ENCODE results near the gene UBR2.
"Not testable (repeated sequence)": the region's sequence is repeated elsewhere in the genome, so short reads cannot be mapped to it uniquely, and the experiment has no call there.

The UBR2 gene

DNA sequence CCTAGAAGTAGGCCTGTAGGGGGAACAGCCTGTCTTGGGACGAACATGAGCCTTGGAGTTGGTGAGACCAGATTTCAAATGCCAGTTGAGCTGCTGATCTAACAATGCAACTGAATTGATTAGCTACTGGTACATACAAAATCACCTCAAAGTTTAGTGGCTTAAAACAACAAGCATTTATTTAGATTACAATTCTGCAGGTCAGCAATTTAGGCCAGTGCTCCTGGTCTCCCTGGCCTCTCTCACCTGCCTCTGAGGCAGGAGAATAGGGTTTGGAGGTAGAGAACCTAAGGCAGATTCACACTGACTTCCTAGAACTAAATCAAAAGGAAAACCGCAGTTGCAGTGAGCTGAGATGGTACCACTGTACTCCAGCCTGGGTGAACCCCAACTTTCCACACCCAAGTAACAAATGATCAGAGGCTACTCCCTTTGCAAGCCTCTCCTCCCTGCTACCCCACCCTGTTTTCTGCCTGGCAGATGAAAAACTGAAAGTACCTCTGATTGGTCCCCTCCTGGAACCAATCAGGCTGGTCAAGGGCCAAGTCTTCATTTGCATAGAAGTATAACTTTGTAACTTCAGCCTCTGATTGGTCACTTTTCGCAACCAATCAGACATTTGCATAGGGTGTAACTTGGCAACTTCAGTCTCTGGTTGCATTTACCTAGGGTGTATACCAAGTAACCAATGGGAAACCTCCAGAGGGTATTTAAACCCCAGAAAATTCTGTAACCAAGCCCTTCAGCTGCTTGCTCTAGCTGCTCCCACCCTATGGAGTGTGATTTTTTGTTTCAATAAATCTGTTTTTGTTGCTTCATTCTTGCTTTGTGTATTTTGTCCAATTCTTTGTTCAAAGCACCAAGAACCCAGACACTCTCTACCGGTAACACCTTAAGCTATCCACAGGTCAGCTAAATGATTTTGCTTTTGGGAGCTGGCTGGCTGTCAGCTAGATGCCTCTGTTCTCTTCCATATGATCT is 8.1 kb upstream of the UBR2 start:
- no peak for DNase-seq

DNA sequence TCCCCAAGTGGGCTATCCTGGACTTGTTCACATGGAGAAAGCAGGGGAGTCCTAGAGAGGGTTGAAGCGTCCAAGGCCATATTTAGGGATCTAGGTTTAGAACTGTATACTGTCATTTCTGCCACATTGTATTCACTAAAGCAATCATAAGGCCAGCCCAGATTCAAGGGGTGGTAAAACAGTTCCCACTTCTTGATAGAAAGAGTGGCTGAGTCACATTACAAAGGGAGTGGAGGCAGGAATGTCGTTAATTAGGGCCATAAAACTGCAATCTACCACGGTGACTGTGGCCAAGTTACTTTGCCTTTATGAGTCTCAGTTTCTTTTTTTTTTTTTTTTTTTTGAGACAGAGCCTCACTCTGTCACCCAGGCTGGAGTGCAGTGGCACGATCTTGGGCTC is 7.4 kb upstream of the UBR2 start:
- DNase-seq, result no peak

DNA sequence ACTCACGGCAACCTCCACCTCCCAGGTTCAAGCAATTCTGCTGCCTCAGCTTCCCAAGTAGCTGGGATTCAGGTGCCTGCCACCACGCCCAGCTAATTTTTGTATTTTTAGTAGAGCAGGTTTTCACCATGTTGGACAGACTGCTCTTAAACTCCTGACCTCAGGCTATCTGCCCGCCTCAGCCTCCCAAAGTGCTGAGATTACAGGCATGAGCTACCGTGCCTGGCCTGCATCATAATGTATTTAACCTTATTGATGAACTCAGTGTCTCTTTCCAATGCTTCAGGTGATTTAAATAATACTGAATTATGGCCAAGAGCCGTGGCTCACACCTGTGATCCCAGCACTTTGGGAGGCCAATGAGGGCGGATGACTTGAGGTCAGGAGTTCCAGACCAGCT is 4.6 kb upstream of the UBR2 start:
- not testable (repeated sequence) for DNase-seq

DNA sequence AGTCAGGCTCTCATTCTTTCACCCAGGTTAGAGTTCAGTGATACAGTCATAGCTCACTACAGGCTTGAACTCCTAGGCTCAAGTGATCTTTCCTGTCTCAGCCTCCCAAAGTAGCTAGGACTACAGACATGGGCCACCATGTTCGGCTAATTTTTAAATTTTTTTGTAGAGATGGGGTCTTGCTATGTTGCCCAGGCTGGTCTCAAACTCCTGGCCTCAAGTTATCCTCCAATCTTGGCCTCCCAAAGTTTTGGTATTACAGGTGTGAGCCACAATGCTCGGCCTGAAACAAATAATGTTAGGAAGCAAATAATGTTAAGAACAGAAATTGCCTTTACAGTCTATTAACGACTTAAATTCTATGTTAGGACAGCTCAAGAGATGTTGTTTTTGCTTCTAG is 1.8 kb upstream of the UBR2 start:
- no peak for DNase-seq

DNA sequence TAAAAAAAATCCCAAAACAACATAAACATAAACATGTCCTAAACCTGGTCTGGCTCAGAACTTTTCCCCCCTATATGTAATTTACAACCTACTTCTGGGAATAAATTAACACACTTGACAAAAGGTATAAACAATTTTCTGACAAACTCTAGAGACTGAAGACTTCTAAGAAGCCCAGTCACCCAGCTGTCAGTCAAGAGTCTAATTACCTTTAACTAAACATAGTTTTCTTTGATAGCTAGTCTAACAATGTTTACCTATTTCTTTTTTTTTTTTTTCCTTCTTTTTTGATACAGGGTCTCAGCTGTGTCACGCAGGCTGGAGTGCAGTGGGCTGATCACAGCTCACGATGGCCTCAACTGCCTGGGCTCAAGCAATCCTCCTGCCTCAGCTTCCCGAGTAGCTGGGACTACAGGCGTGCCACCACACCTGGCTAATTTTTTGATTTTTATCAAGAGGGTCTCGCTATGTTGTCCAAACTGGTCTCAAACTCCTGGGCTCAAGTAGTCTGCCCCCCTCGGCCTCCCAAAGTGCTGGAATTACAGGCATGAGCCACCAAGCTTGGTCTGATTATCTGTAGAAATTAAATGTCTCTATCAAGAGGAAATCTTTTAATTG is 932 bp upstream of the UBR2 start:
- no peak for DNase-seq

DNA sequence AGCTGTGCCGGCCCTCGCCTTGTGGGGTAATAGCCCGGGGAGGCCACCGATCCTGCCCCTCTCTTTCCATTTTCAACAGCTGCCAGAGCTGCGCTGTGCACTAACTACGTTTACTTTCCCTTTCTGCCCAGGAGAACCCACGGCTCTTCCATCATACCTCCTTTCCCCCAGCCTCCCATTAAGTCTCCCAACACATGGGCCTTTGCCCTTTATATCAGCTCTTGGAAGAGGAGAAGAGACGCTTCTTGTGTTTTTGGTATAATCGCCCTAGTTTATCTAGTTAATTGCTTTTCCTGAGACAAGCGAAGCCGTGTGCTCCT is 637 bp downstream of the UBR2 start:
- no peak for DNase-seq

DNA sequence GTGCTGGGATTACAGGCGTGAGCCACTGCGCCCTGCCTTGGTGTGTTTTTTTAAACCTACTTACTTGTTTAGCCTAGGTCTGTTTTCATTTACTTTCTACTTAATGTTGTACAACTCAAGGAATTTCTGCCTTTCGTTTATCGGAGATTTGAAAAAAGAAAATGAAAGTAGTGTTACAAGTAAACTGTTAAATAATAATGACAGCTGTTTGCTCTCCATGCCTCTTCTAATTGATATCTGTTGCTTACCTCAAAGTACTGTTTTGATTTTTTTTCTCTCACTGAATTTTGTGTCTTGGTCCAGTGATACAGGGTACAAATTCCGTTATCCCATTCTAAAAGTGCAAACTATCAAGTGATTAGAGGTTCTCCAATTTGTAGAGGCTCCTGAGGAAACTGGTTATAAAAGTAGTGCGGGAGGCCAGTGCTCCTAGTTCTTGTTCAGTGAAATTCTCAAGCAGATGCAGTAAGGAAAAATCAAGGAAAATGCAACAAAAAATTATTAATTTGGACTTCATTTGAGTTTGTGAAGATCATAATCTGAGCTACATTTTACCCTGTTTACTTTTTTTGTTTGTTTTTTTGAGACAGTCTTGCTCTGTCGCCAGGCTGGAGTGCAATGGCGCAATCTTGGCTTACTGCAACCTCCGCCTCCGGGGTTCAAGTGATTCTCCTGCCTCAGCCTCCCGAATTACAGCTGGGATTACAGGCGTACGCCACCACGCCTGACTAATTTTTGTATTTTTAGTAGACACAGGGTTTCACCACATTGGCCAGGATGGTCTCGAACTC is 2.2 kb downstream of the UBR2 start:
- DNase-seq, result no peak

DNA sequence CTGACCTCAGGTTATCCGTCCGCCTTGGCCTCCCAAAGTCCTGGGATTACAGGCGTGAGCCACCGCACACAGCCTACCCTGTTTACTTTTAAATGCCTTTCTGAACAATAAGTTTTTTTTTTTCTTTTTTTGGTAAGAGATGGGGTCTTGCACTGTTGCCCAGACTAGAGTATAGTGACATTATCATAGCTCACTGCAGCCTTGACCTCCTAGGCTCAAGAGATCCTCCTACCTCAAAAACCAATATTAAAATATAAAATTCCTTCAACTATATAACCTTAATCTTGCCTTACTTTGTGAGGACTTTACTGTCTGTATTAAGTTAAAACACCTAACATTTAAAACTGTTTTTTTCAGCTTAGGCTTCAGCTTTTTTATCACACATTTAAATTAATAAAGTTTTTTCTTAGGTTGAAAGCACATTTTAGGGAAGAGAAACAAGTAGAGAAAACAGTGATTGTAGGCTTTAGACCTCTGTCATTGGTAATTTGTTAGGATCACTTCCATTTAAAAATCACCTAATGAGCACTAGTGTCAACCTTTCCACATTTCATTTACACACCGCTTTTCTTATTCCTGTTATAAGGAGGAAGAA is 2.9 kb downstream of the UBR2 start:
- DNase-seq, result no peak

DNA sequence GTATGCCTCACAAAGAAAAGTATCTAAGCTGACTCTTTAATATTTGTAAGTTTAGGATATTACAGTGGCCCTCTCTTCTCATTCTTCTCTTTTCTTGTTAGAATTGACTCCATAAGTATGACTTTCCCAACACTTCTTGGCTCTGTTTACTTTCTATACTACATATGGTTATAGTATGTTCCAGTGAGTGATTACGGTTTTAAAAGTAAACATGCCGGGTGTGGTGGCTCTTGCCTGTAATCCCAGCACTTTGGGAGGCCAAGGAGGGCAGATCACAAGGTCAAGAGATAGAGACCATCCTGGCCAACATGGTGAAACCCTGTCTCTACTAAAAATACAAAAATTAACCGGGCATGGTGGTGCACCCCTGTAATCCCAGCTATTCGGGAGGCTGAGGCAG is 3.4 kb downstream of the UBR2 start:
- not testable (repeated sequence) for DNase-seq

DNA sequence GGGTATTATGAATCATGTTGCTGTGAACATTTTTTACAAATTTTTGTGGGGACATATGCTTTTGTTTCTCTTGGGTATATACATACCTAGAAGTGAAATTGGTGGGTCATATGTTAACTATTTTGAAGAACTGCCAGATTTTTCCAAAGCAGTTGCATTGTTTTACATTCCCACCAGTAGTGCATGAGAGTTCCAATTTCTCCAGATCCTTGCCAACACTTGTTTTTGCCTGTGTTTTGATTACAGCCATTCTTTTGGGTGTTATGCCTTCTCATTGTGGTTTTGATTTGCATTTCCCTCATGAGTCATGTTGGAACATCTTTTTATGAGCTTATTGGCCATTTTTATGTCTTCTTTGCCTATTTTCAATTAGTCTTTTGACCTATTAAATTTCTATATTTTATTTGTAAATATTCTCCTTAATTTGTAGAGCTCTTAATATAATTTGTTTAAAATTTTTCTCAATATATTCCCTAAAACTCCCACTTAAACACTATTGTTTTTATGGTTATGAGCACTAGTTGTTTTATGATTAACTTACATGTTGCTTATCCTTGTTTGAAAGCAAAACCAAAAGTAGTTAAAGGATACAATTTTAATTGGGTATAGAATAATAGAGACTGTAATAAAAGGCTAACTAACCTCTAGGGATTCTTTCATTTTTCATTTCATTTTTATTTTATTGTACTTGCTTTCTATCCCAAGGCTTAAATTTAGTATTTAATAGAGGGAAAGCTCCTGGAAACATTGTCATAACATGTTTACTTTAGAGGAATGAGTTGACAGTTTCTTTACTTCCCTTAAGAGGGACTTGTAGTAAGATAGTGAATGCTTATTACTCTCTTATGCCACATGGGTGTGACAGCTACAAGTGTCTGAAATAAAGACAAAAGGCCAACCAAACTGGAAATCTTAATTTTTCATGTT is 5.5 kb downstream of the UBR2 start:
- DNase-seq, result no peak

DNA sequence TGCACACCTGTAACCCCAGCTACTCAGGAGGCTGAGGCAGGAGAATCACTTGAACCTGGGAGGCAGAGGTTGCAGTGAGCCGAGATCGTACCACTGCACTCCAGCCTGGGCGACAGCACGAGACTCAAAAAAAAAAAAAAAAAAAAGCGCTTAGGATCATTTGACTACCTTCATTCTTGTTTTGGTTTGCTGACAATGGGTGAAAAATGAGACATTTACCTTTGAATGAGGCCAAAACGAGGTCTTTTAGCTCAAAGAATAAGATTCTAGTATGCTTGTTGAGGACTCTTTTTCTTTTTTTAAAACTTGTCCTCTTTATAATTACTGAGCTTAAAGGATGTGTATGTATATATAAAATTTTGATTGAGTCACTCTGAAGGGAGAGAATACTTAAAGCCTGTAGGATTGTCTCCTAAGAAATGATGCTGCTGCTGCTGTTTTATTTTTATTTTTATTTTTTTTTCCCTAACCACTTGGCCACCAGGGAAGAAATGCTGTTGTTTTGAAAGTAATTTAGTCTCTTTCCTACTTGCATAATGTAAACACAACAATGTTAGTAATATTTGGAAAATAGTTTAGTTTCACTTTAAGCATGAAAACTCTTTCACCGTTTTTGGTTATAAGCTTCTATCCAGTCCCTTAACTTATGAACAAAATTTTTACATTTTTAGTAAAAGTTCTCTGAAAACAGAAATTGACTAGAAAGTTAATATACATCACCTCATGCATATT is 7.9 kb downstream of the UBR2 start:
- no peak for DNase-seq

DNA sequence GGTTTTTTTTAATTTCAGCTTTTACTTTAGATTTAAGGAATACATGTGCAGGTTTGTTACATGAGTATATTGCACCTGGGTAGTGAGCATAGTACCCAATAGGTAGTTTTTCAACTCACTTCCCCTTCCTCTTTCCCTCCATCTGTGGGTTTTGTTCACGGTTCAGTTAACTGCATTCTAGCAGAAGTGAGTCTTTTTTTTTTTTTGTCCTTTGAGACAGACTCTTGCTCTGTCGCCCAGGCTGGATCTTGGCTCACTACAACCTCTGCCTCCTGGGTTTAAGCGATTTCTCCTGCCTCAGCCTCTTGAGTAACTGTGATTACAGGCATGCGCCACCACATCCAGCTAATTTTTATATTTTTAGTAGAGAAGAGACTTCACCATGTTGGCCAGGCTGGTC is 8.7 kb downstream of the UBR2 start:
- DNase-seq, result no peak

DNA sequence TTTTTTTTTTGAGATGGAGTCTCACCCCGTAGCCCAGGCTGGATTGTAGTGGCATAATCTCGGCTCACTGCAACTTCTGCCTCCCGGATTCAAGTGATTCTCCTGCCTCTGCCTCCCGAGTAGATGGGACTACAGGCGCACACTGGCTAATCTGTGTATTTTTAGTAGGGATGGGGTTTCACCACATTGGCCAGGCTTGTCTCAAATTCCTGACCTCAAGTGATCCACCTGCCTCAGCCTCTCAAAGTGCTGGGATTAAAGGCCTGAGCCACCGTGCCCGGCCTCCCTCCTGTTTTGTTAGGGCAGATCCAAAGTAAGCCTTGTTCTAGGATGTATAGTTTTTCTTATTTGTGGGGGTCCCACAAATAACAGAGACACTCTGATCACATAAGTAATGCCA is 12.7 kb downstream of the UBR2 start:
- not testable (repeated sequence) for DNase-seq

DNA sequence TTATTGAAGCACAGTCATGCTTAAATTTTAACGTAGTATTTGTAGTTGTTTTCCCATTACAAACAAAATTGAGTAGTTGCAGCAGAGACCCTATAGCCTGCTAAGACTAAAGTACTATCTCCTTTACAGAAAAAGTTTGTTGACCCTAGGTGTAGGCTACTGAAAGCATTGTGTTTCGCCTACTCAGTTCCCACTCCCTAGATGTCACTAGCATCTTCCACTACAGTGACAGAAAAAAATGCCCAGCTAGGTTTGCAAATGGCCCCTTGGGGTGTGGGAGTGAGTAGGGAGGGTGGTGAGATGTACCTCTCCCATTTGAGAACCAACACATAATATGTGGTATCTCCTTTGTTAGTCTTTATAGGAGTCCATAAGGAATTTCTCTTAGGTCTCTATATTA is 34.5 kb downstream of the UBR2 start:
- no peak for DNase-seq

DNA sequence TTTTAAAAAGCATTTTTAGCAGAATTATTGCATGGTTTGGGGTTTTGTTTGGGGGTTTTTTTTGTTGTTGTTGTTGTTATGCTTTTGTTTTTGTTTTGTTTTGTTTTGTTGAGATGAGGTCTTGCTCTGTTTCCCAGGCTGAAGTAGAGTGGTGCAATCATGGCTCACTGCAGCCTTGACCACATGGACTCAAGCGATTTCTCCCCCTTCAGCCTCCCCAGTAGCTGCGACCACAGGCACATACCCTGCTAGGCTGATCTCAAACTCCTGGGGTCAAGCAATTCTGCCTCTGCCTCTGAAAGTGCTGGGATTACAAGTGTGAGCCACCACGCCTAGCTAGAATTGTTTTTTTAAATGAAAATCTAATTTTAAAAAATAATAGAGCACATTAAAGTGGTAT is 35.7 kb downstream of the UBR2 start:
- no peak for DNase-seq

DNA sequence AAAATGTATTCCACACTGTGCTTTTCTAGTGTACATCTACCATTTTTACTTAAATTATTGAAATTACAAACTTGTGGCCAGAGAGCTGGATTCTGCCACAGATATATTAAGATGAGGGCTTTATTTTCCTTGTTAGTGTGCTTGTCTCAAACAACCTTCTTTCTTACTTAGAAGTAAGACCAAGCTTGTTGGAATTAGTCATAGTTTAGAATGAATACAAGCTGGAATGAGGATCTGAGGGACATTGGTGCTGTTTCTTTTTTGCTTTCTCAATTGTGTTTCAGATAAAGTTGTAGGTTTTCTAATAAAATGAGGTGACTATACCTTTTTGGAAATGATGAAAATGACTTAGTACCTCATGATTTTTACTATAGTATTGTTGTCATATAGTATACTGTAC is 40.3 kb downstream of the UBR2 start:
- no peak for DNase-seq

DNA sequence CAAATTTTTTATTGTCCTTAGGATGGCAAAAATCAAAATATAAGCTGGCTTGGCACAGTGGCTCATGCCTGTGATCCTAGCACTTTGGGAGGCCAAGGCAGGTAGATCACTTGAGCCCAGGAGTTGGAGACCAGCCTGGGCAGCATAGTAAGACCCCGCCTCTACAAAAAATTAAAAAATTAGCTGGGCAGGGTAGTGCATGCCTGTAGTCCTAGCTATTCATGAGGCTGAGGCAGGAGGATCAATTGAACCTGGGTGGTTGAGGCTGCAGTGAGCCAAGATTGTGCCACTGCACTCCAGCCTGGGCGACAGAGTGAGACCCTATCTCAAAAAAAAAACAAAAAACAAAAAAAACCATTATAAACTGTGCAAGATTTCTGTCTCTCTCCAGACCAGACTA is 40.9 kb downstream of the UBR2 start:
- not testable (repeated sequence) for DNase-seq

DNA sequence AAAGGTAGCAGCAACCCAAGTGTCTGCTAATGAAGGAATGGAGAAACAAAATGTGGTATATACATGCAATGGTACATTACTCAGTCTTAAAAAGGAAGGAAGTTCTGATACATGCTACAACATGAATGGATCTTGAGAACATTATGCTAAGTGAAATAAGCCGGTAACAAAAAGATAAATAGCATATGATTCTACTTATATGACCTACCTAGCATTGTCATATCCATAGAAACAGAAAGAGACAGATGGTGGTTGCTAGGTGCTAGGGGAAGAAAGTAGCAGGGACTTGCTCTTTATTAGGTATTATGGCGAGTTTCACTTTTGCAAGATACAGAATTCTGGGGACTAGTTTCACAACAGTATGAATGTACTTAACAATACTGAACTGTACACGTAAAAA is 46.6 kb downstream of the UBR2 start:
- DNase-seq, result no peak

DNA sequence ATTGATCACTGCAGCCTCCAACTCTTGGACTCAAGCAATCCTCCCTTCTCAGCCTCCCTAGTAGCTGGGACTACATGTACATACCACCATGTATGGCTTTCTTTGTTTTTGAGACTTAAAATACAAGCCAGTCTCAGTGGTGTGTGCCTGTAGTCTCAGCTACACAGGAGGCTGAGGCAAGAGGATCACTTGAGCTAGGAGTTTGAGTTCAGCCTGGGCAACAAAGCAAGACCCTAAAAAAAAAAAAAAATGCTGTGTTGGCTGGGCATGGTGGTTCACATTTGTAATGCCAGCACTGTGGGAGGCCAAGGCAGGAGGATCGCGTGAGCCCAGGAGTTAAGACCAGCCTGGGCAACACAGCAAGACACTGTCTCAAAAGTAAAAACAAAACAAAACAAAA is 51.7 kb downstream of the UBR2 start:
- no peak for DNase-seq

DNA sequence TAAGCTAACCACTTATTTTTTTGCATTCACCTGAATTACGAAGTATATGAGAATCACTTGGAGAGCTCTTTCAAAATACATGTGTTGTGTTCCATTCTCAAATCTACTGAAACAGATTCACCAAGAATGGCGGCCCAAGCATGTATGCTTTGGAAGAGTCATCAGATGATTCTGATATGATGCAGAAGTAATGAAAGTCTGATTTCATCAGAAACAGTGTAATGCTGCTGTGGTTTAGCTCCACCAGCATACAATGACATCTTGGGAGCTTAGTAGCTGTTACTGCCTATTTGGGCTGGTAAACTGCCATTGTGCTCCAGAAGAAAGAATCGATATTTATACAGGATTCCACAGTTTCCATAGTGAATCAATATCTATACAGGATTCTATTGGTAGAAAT is 52.9 kb downstream of the UBR2 start:
- no peak for DNase-seq

DNA sequence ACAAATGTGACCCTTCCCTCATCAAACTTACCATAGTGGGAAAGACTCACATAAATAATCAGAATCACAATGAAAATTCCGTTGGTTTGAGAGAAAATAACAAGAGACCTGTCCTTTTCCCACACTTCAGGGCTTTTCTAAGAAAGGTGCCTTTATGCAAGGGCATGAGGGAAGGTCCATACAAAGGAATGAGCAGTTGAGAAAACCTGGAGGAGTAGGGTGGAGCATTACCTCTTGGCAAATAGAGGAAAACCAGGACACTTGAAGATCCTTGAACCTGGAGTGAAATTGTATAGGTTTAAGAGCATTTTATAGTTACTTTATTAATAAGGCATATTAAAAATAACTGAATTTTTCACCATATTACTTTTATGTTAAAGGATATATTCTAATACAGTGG is 54.3 kb downstream of the UBR2 start:
- no peak for DNase-seq

DNA sequence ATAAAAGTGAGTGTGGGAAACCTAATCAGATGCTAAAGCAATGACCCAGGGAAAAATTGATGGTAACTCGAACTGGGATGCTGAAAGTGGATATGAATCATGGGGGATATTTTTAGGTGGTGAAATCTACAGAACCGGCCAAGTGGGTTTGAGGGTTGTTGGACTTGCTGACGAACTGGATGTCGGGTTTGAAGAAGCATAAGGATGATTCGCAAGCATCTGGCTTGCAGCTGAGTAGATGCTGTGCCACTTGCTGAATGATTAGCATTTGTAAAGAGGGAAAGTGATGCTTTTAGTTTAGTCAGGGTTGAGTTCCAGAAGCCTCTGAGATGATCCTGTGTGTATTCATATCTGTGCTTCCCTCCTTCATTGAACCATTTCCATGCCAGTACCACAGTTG is 54.9 kb downstream of the UBR2 start:
- DNase-seq, result no peak
